H1 (cell line): ENCODE measurements around the gene SRD5A3. TPM values are rescaled to one million over a fixed set of nuclear protein-coding genes. Genes with fewer than 3 reads are reported as not detected.

Source experiments
- BCL11A ChIP-seq, 2 experiments: IDR thresholded peaks; one replicate each; pipeline ENCODE4 v1.6.1; 2011; ENCODE audit warnings: low read depth in 2 of 2, low read length in 2 of 2, mild to moderate bottlenecking in 2 of 2
- CEBPB ChIP-seq: IDR thresholded peaks from 2 replicates; pipeline ENCODE4 v1.6.1; 2012; ENCODE audit warnings: low read depth, low read length
- CHD7 ChIP-seq: fragments of 300-600 bp; sonication (generic); IDR thresholded peaks from 2 replicates; pipeline ENCODE4 v1.7.1; 2012; ENCODE audit warnings: low read length, moderate library complexity, mild to moderate bottlenecking, inconsistent platforms; ENCODE audit not compliant: insufficient replicate concordance
- GTF2F1 ChIP-seq: IDR thresholded peaks from 2 replicates; pipeline ENCODE4 v1.6.1; 2012; ENCODE audit warnings: low read depth, low read length, improper control_type of control experiment, borderline replicate concordance
- KDM5A ChIP-seq: fragments of 200-600 bp; IDR thresholded peaks from 2 replicates; pipeline ENCODE4 v1.7.1; 2012; ENCODE audit warnings: mild to moderate bottlenecking, low read length, inconsistent platforms, mixed read lengths
- MAX ChIP-seq: IDR thresholded peaks from 2 replicates; pipeline ENCODE4 v1.6.1; 2012; ENCODE audit warnings: inconsistent platforms
- POU5F1 ChIP-seq: IDR thresholded peaks from 2 replicates; pipeline ENCODE4 v1.6.1; 2011; ENCODE audit warnings: low read depth, mild to moderate bottlenecking, low read length, moderate library complexity
- SAP30 ChIP-seq: fragments of 300-600 bp; sonication (generic); IDR thresholded peaks from 2 replicates; pipeline ENCODE4 v1.7.1; 2012; ENCODE audit warnings: low read length, moderate library complexity, mild to moderate bottlenecking, inconsistent platforms; ENCODE audit not compliant: insufficient read depth, insufficient replicate concordance
- SIN3A ChIP-seq, 2 experiments: IDR thresholded peaks in 1 of 2; conservative IDR thresholded peaks in 1 of 2; 2 replicates each; pipeline ENCODE4 v1.6.1; 2011 to 2012; ENCODE audit warnings: low read length in 2 of 2, improper control_type of control experiment in 1 of 2, low read depth in 1 of 2, mild to moderate bottlenecking in 1 of 2
- TBP ChIP-seq: IDR thresholded peaks from 2 replicates; pipeline ENCODE4 v1.6.1; 2011; ENCODE audit warnings: low read depth, low read length, improper control_type of control experiment
- polyA plus RNA-seq, 7 experiments: library from polyadenylated mRNA; depleted of rRNA in 3 of 7; stranded (reverse) in 5 of 7; unstranded in 2 of 7; fragments of >200 nt in 5 of 7; fragments of 200-250 nt in 2 of 7; gene quantifications; 1 replicate in 5 of 7; 2 replicates in 1 of 7; 4 replicates in 1 of 7; pipeline versions ENCODE4 v1.2.1 to v1.2.3, GENCODE V29; 2011 to 2013; ENCODE audit warnings: missing spikeins in 2 of 7, mixed read lengths in 2 of 7
- total RNA-seq: library from RNA; stranded (reverse); fragmentation: NEBNext Ultra II Directional; extraction: Animal tissue kit (Norgen Biotek cat#: 25700); gene quantifications from 2 replicates; pipeline ENCODE4 v1.2.1, GENCODE V29; 2021

SRD5A3 gene
- total and polyA plus RNA-seq, 2 of the 8 experiments (the other 6 are each of a cell fraction or from before 2014, with no cell fraction given), result 19.6 to 34.6 TPM

DNA sequence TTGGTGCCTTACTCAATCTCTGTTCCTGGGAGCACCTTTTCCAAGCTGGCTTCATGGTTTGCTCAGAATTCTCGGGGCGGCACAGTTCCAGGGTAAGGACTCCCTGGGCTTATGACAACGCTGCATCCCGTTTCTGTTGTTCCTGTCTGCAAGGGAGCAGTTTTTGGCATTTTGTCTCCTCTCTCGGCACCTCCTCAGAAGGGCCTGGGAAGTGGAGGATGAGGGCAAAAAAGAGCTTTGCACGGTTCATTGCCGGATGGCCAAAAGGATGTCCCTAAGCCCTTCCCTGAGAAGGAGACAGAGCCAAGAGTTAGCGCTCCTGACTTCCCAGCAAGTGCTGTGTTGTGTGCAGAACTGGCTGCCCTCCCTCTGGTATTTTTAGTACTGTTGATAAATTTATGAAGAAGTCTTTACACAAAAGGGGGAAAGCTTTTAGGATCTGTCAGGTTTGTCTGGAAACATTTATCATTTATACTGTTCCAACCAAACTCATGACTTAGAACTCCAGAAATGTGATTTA is 13.4 kb downstream of the SRD5A3 start (continued):
- TF ChIP-seq CHD7 (no peak), MAX (no peak), GTF2F1 (no peak), TBP (no peak), CEBPB (no peak), SIN3A (conservative IDR thresholded peaks at IDR 0.05 in 1 of 2, IDR thresholded peaks at IDR 0.05 in 1 of 2; ENCODE audit: low read depth in 1 of 2, low read length in 2 of 2) (no peak), SAP30 (no peak), KDM5A (no peak), BCL11A (IDR thresholded peaks at IDR 0.05; ENCODE audit: low read depth in 2 of 2, low read length in 2 of 2) (no peak), POU5F1 (no peak)
